Lower leg skin (tissue), 4 donors: Measurements from ENCODE around the gene FAM50B. TPM values are rescaled to one million over a fixed set of nuclear protein-coding genes. Genes with fewer than 3 reads are reported as not detected.

Experiments used
- DNase-seq, 2 donors: peaks; one replicate each; pipeline ENCODE4 v3.0.0-alpha.2; 2019; ENCODE audit warnings: low spot score in 2 of 2
- H3K4me3 ChIP-seq: fragments of 200-600 bp; sonication (generic); 2 replicates; pipeline ENCODE4 v1.5.1; 2017; ENCODE audit warnings: mild to moderate bottlenecking, low read depth; ENCODE audit not compliant: poor library complexity, severe bottlenecking
- CTCF ChIP-seq, 3 donors: fragments of 450-650 bp; IDR thresholded peaks; one replicate each; pipeline ENCODE4 v1.5.1; 2016; ENCODE audit warnings: antibody characterized with exemption in 3 of 3, mild to moderate bottlenecking in 3 of 3, moderate library complexity in 2 of 3
- POLR2A ChIP-seq, 2 donors: fragments of 450-650 bp; IDR thresholded peaks; one replicate each; pipeline ENCODE4 v1.6.1; 2016 to 2017; ENCODE audit warnings: antibody characterized with exemption in 2 of 2, mild to moderate bottlenecking in 1 of 2, moderate library complexity in 1 of 2
- WGBS, 2 donors: methylation state at CpG; one replicate each; pipeline ENCODE4 v1.1.5; 2018; 5-methylcytosine and 5-hydroxymethylcytosine counted together
- intact Hi-C: fragments of 100-400 bp; cut with DNase I; formaldehyde crosslinking; loops from one replicate; pipeline ENCODE4 v1.15.0; 2023; ENCODE audit warnings: low total_unique reads
- total RNA-seq, 4 donors: library from RNA; depleted of rRNA; stranded (reverse); fragments of >200 nt; gene quantifications; one replicate each; pipeline ENCODE4 v1.1.0, GENCODE V29; 2016

FAM50B gene
- total RNA-seq, 4 donors from 2014 or later, result 11.4 to 16.1 (median 13.9) TPM

GRCh38 chr6:3809515-3809891, 39.7 kb upstream of the FAM50B start:
- DNase-seq, result peak in 1 of 2 donors; percentile 15
- H3K4me3 ChIP-seq, result no peak overlapping the region
- TF ChIP-seq CTCF (IDR thresholded peaks at IDR 0.05), result no peak
- no peak for TF ChIP-seq POLR2A (IDR thresholded peaks at IDR 0.05)
- 96 to 100% methylated on average over 1 of the region's 1 CpG for WGBS, 2 donors
- intact Hi-C loops, result no loop called here

- H3K4me3 ChIP-seq, result no peak overlapping the region
- peak in 1 of 2 donors; percentile 75 for DNase-seq
- TF ChIP-seq CTCF (IDR thresholded peaks at IDR 0.05) (no peak), POLR2A (IDR thresholded peaks at IDR 0.05) (no peak)
- intact Hi-C loops, result no loop called here
- 95% methylated on average over 9 of the region's 9 CpGs for WGBS, 2 donors
Observed at GRCh38 chr6:3809982-3810381, 39.2 kb upstream of the FAM50B start.

- no peak overlapping the region for H3K4me3 ChIP-seq
- intact Hi-C loops, result no loop called here
- no peak for TF ChIP-seq POLR2A (IDR thresholded peaks at IDR 0.05)
- no peak for TF ChIP-seq CTCF (IDR thresholded peaks at IDR 0.05)
- DNase-seq, result peak in 1 of 2 donors; percentile 82
- 64 to 75% methylated on average over 2 of the region's 2 CpGs for WGBS, 2 donors
Observed at GRCh38 chr6:3811191-3811590, 38.0 kb upstream of the FAM50B start.

- no peak for TF ChIP-seq POLR2A (IDR thresholded peaks at IDR 0.05)
- no peak for TF ChIP-seq CTCF (IDR thresholded peaks at IDR 0.05)
- peak in 1 of 2 donors; percentile 18 for DNase-seq
- intact Hi-C loops, result no loop called here
- WGBS, 2 donors, result 71 to 76% methylated on average over 3 of the region's 3 CpGs
- H3K4me3 ChIP-seq, result no peak overlapping the region
Observed at GRCh38 chr6:3812596-3812995, 36.6 kb upstream of the FAM50B start.

- H3K4me3 ChIP-seq, result no peak overlapping the region
- intact Hi-C loops, result no loop called here
- peak; percentile 53 to 94 for DNase-seq
- TF ChIP-seq POLR2A (IDR thresholded peaks at IDR 0.05) (no peak), CTCF (IDR thresholded peaks at IDR 0.05) (no peak)
- WGBS, 2 donors, result 39 to 41% methylated on average over 12 to 13 of the region's 13 CpGs
Observed at GRCh38 chr6:3813150-3813780, 35.9 kb upstream of the FAM50B start.

- no peak for TF ChIP-seq POLR2A (IDR thresholded peaks at IDR 0.05)
- no peak for TF ChIP-seq CTCF (IDR thresholded peaks at IDR 0.05)
- peak in 1 of 2 donors; percentile 82 for DNase-seq
- no peak overlapping the region for H3K4me3 ChIP-seq
- intact Hi-C loops, result no loop called here
- WGBS, 2 donors, result 96 to 97% methylated on average over 13 to 15 of the region's 15 CpGs
Observed at GRCh38 chr6:3813918-3814317, 35.3 kb upstream of the FAM50B start.
